Measurements from ENCODE around the gene THRB. TPM values are rescaled to one million over a fixed set of nuclear protein-coding genes. Genes with fewer than 3 reads are reported as not detected.
A peak's percentile ranks its signal among the peaks of the same experiment; 100 is the strongest.

Gene THRB
- total and polyA plus RNA-seq, 7 experiments from 2014 or later: 0.05 to 1.0 (median 0.16) TPM; not detected in 4

DNA sequence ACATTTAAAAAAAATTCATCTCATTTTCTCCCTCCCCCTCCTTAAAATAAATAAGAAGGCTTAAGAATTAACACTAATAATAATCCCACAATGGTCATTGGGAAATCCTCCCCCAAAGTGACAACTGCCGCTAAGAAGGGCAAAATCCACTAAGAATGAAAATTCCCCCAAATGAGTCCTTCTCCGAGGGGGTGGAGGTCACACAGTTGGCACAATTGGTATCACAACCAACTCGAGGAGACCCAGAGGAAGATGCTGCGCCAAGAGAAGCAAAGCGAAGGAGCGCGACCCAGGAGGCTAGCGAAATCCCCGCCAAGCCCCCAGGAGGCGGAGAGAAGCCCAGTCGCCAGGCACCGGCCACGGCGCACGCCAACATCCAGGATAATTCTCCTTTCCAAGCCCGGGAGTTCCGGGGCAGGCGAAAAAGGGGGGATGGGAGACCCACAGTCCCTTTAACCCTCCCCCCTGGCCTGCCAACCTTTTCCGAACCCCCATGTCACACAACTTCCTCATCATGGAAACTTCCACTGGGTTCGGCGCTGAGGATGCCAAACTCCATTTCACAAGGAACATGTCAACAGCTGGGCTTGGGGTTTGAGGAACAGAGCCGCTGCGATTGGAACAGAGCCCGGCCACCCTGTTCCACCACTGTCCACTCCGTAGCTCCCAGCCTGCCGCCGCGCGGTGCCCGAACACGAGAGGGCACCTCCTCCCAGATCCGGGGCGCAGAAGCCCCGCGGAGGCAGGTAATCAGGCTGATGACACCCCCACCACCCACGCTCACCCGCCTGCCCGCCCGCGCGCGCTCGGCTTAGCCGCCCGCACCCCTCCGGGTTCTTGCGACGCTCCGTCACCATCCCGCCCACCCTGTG is 668 bp downstream of the THRB start:
- peak; percentile 8 for ATAC-seq

GRCh38 chr3:24492971-24493551 is 1.6 kb downstream of the THRB start:
- peaks cover 0 to 4% of the 10 kb centered on the region in 2 donors for H3K27me3 ChIP-seq (ENCODE audit: control insufficient read depth in 2 of 2, insufficient read depth in 2 of 2, low read length in 2 of 2)
- POLR2A ChIA-PET: no interaction called here
- no peak overlapping the region for H3K27ac Mint-ChIP-seq
- H3K9me3 Mint-ChIP-seq: peaks cover 0 to 5% (median 2%) of the 10 kb centered on the region in 11 donors
- H3K36me3 Mint-ChIP-seq: no peaks in the 10 kb centered on the region
- H3K27me3 Mint-ChIP-seq: peaks cover 42 to 59% (median 52%) of the 10 kb centered on the region in 5 donors
- H3K9me3 ChIP-seq (ENCODE audit: control insufficient read depth in 2 of 3, low read length in 3 of 3): no peaks in the 10 kb centered on the region
- CTCF ChIA-PET: no interaction called here
- ATAC-seq (no peak), DNase-seq (no peak)
- H3K4me3 Mint-ChIP-seq: no peak overlapping the region
- H3K27ac ChIP-seq (ENCODE audit: low read depth, low read length): no peak overlapping the region
- no peaks in the 10 kb centered on the region for H3K4me1 ChIP-seq (ENCODE audit: control insufficient read depth in 2 of 2, insufficient read depth in 2 of 2, low read length in 2 of 2)
- H3K4me1 Mint-ChIP-seq: peaks cover 0 to 7% (median 4%) of the 10 kb centered on the region in 7 donors
- intact Hi-C loops (cut with micrococcal nuclease): no loop called here
- no peaks in the 10 kb centered on the region for H3K36me3 ChIP-seq (ENCODE audit: control insufficient read depth in 2 of 3, insufficient read depth in 3 of 3, low read length in 3 of 3)
- no peak overlapping the region for H3K4me3 ChIP-seq (ENCODE audit: low read length)

More for the DNA sequence above, 668 bp downstream of the THRB start:
- Histone ChIP-seq H3K27me3 (ENCODE audit: control insufficient read depth in 2 of 2, insufficient read depth in 2 of 2, low read length in 2 of 2) (peaks cover 0 to 4% of the 10 kb centered on the region in 2 donors), H3K27ac (ENCODE audit: low read depth, low read length) (no peak overlapping the region), H3K36me3 (ENCODE audit: control insufficient read depth in 2 of 3, insufficient read depth in 3 of 3, low read length in 3 of 3) (no peaks in the 10 kb centered on the region), H3K4me1 (ENCODE audit: control insufficient read depth in 2 of 2, insufficient read depth in 2 of 2, low read length in 2 of 2) (no peaks in the 10 kb centered on the region), H3K9me3 (ENCODE audit: control insufficient read depth in 2 of 3, low read length in 3 of 3) (no peaks in the 10 kb centered on the region), H3K4me3 (ENCODE audit: low read length) (no peak overlapping the region)
- ChIA-PET POLR2A (no interaction called here), CTCF (no interaction called here)
- Mint-ChIP-seq H3K27ac (no peak overlapping the region), H3K4me1 (peaks cover 0 to 7% (median 4%) of the 10 kb centered on the region in 7 donors), H3K27me3 (peaks cover 43 to 65% (median 52%) of the 10 kb centered on the region in 5 donors), H3K4me3 (peak overlapping the region in 4 of 10 donors; percentile 27 to 69 (median 52)), H3K36me3 (no peaks in the 10 kb centered on the region), H3K9me3 (peaks cover 0 to 10% (median 2%) of the 10 kb centered on the region in 11 donors)
- intact Hi-C loops (cut with micrococcal nuclease): no loop called here
- DNase-seq: no peak

DNA sequence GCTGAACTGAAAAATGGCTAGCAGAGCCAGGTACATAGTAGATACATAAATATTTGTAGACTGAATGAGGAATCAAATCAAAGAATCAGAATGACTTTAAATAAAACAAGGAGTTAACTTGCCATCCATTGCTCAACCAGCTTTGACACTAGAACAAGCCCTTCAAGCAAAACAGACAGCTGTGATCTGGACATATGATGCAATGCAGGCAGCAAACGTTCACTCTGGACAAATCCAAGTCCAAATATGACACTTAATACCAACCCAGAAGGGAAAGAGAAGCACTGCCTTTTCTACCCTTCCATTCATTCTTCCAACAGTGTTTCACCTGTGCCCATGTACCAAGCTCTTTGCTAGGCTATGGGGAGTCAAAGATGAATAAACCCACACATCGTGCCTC is 4.5 kb downstream of the THRB start:
- Histone ChIP-seq H3K4me1 (ENCODE audit: control insufficient read depth in 2 of 2, insufficient read depth in 2 of 2, low read length in 2 of 2) (no peaks in the 10 kb centered on the region), H3K27ac (ENCODE audit: low read depth, low read length) (no peak overlapping the region), H3K9me3 (ENCODE audit: control insufficient read depth in 2 of 3, low read length in 3 of 3) (no peaks in the 10 kb centered on the region), H3K36me3 (ENCODE audit: control insufficient read depth in 2 of 3, insufficient read depth in 3 of 3, low read length in 3 of 3) (no peaks in the 10 kb centered on the region), H3K4me3 (ENCODE audit: low read length) (no peak overlapping the region), H3K27me3 (ENCODE audit: control insufficient read depth in 2 of 2, insufficient read depth in 2 of 2, low read length in 2 of 2) (peaks cover 0 to 4% of the 10 kb centered on the region in 2 donors)
- Mint-ChIP-seq H3K9me3 (peaks cover 0 to 5% (median 1%) of the 10 kb centered on the region in 11 donors), H3K27me3 (peaks cover 18 to 35% (median 30%) of the 10 kb centered on the region in 5 donors), H3K27ac (no peak overlapping the region), H3K4me3 (no peak overlapping the region), H3K36me3 (no peaks in the 10 kb centered on the region), H3K4me1 (peaks cover 0 to 4% (median 4%) of the 10 kb centered on the region in 7 donors)
- DNase-seq: no peak
- POLR2A ChIA-PET: no interaction called here
- ATAC-seq: no peak
- CTCF ChIA-PET: no interaction called here
- intact Hi-C loops (cut with micrococcal nuclease): no loop called here

DNA sequence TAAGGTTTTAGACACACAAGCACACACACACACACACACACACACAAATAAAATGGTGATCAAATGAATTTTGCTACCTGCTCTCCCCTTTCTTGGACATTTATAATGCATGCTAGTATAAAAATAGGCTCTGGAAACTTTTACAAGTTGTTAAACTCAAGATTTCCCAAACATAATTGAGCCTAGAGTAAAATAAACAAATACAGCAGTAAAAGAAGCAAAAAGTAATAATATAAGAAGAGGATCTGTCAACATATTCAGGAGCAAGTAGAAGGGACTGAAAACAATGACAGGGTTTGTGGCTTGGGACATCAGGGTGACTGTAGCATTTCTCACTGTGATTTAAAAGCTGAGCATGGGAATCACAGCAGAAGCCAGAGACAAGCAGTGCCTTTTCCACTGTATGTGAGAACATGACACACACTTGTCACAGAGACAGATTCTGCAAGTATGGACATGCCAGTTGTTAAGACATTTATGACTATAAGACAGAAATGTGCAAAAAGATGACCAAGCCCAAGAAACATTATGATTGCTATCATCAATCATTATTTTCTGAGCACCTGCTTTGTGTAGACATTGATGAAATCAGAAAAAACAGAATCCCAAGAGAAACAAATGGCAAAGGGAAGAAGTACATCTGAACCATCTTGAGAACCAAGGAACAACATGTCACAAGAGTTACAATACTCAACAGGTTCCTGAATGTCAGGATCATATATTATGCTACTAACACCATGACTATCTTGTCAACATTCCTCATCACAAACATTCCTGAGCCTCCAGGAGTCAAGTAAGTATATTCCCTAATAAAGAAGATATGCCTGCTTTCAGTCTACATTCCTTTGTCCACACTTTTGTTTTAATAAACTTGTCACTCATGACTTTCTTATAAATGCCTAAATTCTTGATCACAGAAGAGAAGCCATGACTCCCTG is 7.1 kb downstream of the THRB start:
- H3K4me1 Mint-ChIP-seq: no peaks in the 10 kb centered on the region
- H3K4me3 ChIP-seq (ENCODE audit: low read length): no peak overlapping the region
- H3K27ac Mint-ChIP-seq: no peak overlapping the region
- no peak overlapping the region for H3K27ac ChIP-seq (ENCODE audit: low read depth, low read length)
- H3K9me3 Mint-ChIP-seq: peaks cover 0 to 5% (median 0%) of the 10 kb centered on the region in 11 donors
- H3K4me3 Mint-ChIP-seq: no peak overlapping the region
- ATAC-seq (no peak), DNase-seq (no peak)
- ChIA-PET POLR2A (no interaction called here), CTCF (no interaction called here)
- intact Hi-C loops (cut with micrococcal nuclease): no loop called here
- no peaks in the 10 kb centered on the region for H3K9me3 ChIP-seq (ENCODE audit: control insufficient read depth in 2 of 3, low read length in 3 of 3)
- no peaks in the 10 kb centered on the region for H3K36me3 ChIP-seq (ENCODE audit: control insufficient read depth in 2 of 3, insufficient read depth in 3 of 3, low read length in 3 of 3)
- no peaks in the 10 kb centered on the region for H3K4me1 ChIP-seq (ENCODE audit: control insufficient read depth in 2 of 2, insufficient read depth in 2 of 2, low read length in 2 of 2)
- H3K27me3 ChIP-seq (ENCODE audit: control insufficient read depth in 2 of 2, insufficient read depth in 2 of 2, low read length in 2 of 2): no peaks in the 10 kb centered on the region
- H3K27me3 Mint-ChIP-seq: peaks cover 8 to 20% (median 17%) of the 10 kb centered on the region in 5 donors
- no peaks in the 10 kb centered on the region for H3K36me3 Mint-ChIP-seq

DNA sequence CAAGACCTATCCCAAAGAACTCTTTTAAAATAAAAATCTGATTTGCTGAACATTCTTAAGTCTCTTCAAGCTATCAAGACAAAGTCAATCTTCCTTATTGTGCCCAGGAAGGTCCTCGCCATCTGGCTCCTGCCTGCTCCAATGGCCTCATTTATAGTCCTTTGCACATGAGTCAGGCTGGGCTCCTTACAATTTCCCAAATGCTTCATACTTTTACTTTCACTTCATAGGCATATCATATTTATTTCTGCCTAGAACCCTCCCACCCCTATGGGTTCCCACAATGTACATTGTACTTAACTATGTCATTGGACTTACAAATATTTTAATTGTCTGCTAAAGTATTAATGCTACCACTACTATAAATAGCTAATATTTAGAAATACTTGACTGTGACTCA is 9.1 kb downstream of the THRB start:
- Mint-ChIP-seq H3K36me3 (no peaks in the 10 kb centered on the region), H3K4me1 (no peaks in the 10 kb centered on the region), H3K9me3 (peaks cover 0 to 4% (median 0%) of the 10 kb centered on the region in 11 donors), H3K27ac (no peak overlapping the region), H3K27me3 (peaks cover 0 to 9% (median 5%) of the 10 kb centered on the region in 5 donors), H3K4me3 (no peak overlapping the region)
- H3K4me1 ChIP-seq (ENCODE audit: control insufficient read depth in 2 of 2, insufficient read depth in 2 of 2, low read length in 2 of 2): no peaks in the 10 kb centered on the region
- no peak overlapping the region for H3K4me3 ChIP-seq (ENCODE audit: low read length)
- ChIA-PET POLR2A (no interaction called here), CTCF (interaction anchor here (1.4 kb wide), 1 partner anchor 13 kb away, joined by 3 read pairs; no protein-coding TSS in a partner anchor)
- no peak for DNase-seq
- no peaks in the 10 kb centered on the region for H3K9me3 ChIP-seq (ENCODE audit: control insufficient read depth in 2 of 3, low read length in 3 of 3)
- no peak overlapping the region for H3K27ac ChIP-seq (ENCODE audit: low read depth, low read length)
- ATAC-seq: no peak
- no peaks in the 10 kb centered on the region for H3K36me3 ChIP-seq (ENCODE audit: control insufficient read depth in 2 of 3, insufficient read depth in 3 of 3, low read length in 3 of 3)
- H3K27me3 ChIP-seq (ENCODE audit: control insufficient read depth in 2 of 2, insufficient read depth in 2 of 2, low read length in 2 of 2): no peaks in the 10 kb centered on the region
- intact Hi-C loops (cut with micrococcal nuclease): no loop called here

- Mint-ChIP-seq H3K36me3 (no peaks in the 10 kb centered on the region), H3K4me3 (no peak overlapping the region), H3K27ac (no peak overlapping the region), H3K4me1 (no peaks in the 10 kb centered on the region), H3K27me3 (peaks cover 0 to 9% (median 5%) of the 10 kb centered on the region in 5 donors), H3K9me3 (peaks cover 0 to 4% (median 0%) of the 10 kb centered on the region in 11 donors)
- CTCF ChIA-PET: no interaction called here
- POLR2A ChIA-PET: no interaction called here
- DNase-seq (no peak), ATAC-seq (peak; percentile 57)
- Histone ChIP-seq H3K27ac (ENCODE audit: low read depth, low read length) (no peak overlapping the region), H3K36me3 (ENCODE audit: control insufficient read depth in 2 of 3, insufficient read depth in 3 of 3, low read length in 3 of 3) (no peaks in the 10 kb centered on the region), H3K27me3 (ENCODE audit: control insufficient read depth in 2 of 2, insufficient read depth in 2 of 2, low read length in 2 of 2) (no peaks in the 10 kb centered on the region), H3K4me1 (ENCODE audit: control insufficient read depth in 2 of 2, insufficient read depth in 2 of 2, low read length in 2 of 2) (no peaks in the 10 kb centered on the region), H3K4me3 (ENCODE audit: low read length) (no peak overlapping the region), H3K9me3 (ENCODE audit: control insufficient read depth in 2 of 3, low read length in 3 of 3) (no peaks in the 10 kb centered on the region)
- intact Hi-C loops (cut with micrococcal nuclease): no loop called here
Measured at GRCh38 chr3:24483873-24484272, 10.8 kb downstream of the THRB start.

Data from naive thymus-derived CD4-positive, alpha-beta T cell (primary cell).